Hematopoietic multipotent progenitor cell treated with erythropoietin and hydrocortisone succinate and interleukin-3 and kit ligand, for 6 days (in vitro differentiated cells): ENCODE measurements around the gene HGD.
"Not testable (repeated sequence)": the region's sequence is repeated elsewhere in the genome, so short reads cannot be mapped to it uniquely, and the experiment has no call there.

ENCODE experiments used
- DNase-seq: peaks from one replicate; pipeline ENCODE4 v3.0.0-alpha.2; 2015

The HGD gene

DNA sequence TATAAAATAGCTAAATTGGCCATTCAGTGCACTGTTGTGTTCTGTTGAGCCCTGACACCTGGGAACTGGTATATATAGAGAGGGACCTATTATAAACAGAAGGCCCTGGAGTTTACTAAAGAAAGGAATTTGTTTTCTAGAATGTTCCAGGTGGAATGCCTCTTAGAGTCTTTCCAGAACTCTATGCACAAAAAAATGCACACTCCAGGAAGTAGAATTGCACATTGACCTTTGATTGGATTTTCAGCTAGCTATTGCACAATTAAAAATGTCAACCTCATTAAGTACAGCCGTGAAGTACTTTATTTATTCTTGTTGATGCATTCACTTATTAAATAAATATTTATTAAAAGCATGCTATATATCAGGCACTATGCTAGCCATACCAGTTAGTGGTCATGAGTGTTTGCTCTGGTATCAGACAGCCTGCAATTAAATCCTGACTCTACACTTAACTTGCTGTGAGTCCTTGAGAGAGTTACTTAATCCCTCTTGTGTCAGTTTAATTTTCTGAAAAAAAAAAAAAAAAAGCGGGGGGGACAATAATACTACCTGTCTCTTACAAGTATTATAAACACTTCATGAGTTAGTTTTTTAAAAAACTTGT is 45.1 kb downstream of the HGD start:
- no peak for DNase-seq

DNA sequence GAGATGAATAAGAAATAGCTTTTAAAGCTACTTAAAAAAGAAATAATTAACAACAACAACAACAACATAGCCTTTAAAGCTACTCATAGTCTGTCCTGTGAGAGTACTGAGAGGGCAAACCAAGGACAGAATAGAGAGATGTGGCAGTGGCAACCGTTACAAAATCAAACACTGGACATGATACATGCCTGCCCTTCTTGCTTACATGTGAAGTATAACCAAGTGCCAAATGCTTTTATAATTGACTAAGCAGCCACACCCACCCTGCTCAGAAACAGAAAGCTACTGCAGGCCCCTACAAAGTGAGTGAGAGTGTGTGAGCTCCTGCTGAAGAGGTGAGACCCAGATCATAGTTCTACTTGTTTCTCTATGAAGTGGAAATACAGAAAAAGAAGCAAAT is 47.5 kb downstream of the HGD start:
- no peak for DNase-seq

DNA sequence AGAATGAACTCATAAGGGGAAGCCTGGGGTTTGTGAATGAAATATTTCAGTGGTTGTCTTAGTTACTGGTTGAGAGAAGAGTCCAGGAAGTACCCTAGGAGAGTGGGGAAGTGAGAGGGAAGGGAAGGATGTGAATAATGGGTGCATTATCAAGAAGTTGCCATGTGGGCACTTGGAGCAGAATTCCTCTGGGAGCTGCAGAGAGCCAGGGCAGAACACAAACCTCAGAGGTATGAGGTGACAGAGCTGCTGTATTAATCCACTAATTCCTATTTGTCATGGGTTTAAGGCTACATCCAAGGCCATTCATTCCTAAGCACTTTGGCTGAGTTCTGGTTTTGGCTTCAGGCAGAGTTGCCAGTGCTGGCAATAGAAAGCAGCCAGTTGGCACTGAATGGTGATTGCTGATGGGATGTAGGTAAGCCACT is 56.9 kb downstream of the HGD start:
- DNase-seq = no peak

DNA sequence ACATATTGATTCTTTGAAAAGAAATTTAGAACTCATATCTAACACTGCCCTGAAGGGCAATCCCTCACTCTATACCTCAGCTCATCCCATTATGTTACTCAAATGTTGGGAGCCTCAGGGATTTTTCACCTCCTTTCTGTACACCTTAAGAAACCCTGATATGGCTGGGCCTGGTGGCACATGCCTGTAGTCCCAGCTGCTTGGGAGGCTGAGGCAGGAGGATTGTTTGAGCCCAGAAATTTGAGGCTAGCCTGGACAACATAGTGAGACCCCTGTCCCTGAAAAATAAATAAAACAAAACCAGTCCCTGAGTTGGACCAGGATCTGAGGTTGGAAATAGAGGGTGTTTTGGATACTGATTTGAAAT is 58.3 kb downstream of the HGD start:
- DNase-seq = no peak

DNA sequence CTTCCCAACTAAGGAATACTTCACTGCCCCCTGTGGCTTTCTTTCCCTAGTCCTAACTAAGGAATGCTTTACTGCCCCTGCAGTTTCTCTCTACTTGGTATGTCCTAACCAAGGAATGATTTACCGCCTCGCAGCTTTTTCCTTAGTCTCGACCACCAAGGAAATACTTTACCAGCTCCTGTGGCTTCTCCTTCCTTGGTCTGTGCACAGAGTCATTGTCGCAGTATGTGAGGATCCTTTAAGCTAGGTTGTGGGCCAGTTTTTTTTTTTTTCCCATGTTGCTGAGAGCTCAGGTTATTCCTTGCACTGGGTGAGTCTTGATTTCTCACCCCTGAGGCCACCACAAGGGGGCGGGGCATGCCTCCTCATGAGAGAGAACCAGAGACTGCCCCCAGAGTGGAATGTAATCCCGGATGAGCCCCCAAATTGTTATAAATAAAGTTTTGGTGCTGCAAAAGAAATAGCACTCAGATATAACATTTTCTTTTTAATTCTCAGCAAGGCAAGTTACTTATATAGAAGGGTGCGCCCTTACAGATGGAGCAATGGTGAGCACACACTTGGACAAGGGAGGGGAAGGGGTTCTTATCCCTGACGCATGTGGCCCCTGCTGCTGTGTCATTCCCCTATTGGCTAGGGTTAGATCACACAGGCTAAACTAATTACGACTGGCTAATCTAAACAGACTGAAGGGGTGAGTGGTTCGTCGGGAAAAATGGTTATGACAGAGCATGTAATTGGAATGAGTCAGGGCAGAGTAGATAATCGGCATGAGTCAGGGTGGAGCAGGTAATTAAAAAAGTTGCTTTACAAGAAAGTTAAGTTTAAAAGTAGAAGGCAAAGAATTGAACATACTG is 58.9 kb downstream of the HGD start:
- DNase-seq = peak; percentile 58

DNA sequence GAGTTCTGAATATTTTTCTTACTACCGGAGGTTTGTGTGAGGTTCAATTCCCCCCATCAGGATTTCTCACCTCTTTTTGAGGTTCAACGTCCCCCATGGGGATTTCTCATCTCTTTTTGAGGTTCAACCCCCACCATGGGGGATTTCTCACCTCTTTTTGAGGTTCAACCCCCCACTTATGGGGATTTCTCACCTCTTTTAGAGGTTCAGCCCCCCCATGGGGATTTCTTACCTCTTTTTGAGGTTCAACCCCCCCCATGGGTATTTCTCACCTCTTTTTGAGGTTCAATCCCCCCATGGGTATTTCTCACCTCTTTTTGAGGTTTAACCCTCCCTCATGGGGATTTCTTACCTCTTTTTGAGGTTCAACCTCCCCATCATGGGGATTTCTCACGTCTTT is 59.6 kb downstream of the HGD start:
- no peak for DNase-seq

DNA sequence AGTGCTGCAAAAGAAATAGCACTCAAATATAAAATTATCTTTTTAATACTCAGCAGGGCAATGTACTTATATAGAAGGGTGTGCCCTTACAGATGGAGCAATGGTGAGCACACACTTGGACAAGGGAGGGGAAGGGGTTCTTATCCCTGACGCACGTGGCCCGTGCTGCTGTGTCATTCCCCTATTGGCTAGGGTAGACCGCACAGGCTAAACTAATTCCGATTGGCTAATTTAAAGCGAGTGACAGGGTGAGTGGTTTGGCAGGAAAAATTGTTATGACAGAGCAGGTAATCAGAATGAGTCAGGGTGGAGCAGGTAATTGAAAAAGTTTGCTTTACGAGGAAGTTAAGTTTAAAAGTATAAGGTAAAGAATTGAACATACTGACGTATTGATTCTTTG is 65.3 kb downstream of the HGD start:
- DNase-seq = not testable (repeated sequence)

DNA sequence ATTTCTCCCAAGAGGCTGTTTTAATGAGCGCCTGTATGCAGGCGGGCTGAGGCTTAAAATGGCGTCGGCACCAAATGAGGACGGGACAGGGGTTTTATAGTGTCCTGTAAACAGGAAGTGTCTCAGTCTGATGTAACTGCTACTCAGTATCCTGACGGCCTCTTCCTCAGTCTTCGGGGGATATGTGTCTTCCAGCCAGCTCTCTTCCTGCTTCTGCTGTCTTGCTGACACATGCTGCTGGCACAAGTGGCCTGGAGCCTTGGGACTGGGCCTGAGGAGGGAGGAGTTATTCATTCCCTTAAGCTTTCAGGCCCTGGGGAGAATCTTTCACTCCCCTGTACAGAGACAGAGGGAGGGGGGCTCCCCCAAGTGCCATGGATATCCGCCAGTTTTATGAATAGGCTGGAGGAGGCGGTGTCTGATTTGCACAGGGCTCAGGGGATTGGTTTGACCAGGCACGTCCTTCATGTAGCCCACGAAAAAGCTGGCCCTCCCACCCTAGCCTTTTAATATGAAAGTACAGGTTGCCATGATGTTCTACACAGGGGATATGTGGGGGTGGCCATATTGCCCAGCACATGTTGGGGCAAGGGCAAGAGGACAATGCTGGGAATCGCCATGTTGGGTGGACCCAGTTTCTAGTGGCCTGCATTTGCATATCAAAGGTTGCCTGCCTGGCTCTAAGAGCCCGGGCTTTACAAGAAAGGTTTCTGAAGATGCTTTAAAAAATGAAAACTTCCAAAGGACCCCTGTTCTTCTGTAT is 66.0 kb downstream of the HGD start:
- DNase-seq = no peak

DNA sequence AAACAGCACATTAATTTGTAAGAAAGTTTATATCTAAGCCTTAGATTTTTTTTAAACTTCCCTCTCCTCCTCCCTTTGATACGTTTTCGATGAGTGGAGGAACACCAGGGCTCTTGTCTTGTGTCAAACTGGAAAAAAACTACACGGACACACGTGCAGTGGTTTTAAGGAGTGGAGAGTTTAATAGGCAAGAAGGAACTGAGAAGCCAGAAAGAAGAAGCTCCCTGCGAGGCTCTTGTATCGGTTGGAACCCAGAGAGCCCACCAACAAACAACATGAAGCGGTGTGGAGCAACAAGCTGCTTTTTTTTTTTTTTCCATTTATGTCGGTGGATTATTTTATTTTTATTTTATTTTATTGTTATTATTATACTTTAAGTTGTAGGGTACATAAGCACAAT is 67.3 kb downstream of the HGD start:
- DNase-seq = no peak

DNA sequence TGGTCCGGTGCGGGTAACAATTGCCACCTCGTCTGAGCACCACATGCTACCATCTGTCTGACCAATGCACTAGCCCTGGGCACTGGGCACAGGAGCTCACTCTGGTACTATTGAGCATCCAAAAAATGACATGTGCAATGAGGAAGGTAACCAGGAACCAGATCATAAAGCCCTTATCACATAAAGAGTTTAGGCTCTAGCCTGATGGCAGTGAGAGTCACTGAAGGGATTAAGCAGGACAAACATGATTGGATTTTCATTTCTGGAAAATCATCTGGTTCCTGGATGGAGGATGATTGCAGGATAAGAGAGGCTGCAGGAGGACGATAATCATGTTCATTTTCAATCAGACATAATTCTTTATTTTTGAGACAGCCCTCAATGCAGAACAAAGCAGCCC is 73.5 kb downstream of the HGD start:
- no peak for DNase-seq

DNA sequence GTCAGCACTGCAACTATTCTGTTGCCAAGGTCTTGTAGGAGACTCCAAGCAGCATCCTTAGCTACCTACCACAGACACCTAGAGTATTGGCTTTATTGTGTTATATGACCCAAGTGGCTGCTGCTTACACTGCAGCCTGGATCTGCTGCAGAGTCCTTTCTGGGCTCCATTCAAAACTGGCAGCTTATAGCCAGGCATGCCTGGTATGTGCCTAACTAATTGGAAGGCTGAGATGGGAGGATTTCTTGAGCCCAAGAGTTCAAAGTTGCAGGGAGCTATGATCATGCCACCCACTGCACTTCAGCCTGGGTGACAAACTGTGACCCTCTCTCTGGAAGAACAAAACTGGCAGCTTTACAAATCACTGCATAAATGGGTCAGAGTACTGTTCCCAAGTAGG is 77.3 kb downstream of the HGD start:
- DNase-seq = no peak

DNA sequence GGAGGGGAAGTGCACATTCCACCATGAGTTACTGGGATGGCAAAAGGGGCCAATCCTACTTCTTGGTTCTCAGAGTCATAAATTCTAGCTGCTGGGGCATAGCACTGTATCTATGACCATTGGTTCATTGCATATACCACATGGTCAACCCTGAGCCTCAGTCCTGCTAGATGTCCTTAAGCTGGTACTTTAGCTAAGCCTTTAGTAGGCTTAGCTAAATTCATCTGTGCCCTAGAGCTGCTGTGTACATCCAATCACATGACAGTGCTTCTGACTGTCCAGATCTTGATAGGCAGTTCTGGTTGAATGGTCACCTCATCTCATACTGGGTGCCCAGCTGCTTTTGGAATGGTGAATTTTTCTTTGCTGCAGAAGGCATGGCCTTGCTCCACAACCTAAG is 77.7 kb downstream of the HGD start:
- no peak for DNase-seq

DNA sequence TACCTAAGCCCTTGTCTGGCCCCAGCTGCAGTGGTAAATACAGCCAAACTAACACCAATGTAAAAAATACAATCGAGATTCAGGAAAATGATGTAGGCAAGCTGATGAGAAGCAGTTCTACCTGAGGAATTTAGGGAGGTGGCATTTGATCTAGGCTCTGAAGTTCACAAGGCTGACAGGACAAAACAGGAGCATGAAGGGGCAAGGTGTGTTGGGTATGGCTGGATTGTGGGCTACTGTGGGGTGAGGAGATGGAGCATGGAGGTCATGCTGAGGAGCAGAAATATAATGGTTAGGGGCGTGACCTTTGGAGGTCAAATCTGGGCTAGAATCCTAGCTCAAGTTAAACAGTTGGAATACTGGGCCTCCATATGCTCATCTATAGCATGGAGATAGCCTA is 79.4 kb downstream of the HGD start:
- DNase-seq = no peak

DNA sequence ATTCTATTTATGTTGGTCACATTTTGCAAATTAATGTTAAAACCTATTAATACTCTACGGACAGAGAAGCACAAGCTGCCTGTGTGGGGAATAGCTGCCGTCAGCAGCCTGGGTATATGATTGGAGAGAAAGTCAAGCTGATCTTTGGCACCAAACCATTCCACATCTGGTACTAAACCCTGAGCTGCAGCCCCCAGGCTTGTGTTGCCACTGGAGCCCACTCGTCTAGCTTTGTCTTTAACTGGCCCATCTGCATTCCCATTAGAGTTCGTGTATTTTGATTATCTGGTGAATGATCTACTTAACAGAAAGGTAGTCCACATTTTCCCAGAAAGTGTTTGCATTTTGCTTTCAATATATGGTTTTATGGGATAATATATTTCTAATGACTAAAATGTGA is 80.5 kb downstream of the HGD start:
- no peak for DNase-seq

DNA sequence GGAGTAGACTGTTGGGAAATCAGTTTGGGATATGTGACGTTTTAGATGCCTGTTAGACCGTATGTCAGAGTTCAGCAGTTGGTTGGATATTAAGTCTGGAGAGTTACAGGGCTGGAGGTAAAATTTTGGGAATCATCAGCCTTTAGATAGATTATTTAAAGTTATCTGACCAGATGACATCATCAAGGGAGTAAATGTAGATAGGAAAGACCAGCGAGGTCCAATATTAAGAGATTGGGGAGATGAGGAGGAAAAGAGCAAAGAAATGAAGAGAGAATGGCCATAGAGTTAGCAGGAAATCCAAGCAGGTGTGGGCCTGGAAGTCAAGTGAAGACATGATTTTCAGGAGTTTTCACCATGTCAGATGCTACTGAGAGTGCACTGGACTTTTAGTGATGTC is 82.8 kb downstream of the HGD start:
- no peak for DNase-seq

DNA sequence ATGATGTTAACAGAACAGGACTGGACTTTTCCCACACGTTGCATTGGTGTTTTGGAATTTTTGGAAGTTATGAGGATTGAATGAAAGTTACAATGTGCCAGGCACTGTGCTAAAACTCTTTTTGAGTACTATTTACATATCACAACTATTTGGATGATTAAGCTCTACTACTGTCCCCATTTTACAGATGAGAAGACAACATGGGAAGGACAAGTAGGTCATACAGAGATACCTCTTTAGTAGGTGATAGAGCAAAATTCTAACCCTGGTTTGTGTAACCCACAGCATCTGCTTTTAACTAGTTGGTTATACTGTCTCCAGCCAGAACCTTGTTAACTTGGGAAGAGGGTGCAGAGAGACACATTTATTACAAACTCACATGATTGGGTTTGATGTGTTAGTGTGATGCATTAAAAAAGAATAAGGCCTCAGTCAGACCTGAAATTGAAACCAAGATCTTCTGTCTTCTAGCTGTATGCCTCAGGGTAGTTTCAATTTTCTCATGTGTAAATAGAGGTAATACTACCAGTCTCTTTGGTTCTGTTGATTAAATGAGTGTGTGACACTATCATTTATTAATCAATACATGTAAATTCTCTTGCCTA is 84.5 kb downstream of the HGD start:
- no peak for DNase-seq

DNA sequence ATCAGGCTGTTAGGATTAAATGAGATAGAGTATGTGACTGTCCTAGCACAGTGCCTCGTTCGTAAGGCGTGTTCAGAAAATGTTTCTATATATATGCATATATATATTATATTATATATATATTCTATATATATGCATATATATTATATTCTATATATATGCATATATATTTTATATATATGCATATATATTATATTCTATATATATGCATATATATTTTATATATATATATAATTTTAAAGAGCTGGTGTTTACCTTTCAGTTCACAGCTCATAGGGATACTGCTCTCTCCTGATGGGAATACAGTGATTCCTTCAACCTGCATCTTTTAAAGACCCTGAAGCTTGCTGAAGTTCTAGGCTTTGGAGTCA is 85.2 kb downstream of the HGD start:
- no peak for DNase-seq

DNA sequence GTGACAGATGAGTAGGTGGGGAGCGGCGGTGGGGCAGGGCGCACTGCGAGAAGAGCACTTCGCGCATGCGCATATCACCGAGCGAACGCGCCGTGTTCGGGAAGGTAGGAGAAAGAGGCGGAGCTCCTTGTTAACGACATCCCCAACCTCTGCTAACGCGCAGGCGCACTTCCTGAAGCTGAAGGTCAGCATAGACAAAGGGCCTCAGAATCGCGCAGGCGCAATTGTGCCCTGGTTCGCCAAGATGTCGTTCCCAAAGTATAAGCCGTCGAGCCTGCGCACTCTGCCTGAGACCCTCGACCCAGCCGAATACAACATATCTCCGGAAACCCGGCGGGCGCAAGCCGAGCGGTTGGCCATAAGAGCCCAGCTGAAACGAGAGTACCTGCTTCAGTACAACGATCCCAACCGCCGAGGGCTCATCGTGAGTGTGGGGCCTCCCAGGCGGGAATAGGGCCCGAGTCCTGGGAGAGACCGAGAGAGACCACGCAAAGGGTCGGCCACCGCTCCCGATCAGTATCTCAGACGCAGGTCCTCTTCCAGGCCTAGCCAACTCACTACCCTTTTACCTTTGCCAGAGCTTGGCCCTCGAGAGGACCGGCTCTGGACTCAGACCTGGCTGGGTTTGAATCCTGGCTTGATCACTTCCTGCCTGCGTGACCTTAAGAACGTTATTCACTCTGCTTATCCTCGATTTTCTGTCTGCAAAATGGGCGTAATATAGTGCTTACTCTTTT is 85.8 kb downstream of the HGD start, which contains the start of gene NDUFB4:
NDUFB4 (plus strand) TSS at position 221 of the 737 bp plus-strand sequence; CDS start at position 245, 24 bp downstream.
- peak; percentile 100 for DNase-seq

DNA sequence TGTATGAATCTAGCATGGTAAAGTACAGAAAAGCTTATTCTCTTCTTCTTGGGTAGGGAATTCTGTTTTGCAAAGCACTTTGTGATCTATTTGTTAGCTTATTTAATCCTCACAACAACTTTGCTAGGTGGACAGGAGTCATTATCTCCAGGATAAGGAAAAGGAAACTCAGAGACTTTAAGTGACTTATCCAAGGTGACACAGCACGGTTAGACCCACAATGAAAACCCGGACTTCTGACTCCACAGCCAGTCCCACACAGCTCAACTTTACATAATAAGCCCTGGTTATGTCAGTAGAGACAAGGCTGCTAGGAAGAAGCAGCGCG is 86.3 kb downstream of the HGD start:
- no peak for DNase-seq

DNA sequence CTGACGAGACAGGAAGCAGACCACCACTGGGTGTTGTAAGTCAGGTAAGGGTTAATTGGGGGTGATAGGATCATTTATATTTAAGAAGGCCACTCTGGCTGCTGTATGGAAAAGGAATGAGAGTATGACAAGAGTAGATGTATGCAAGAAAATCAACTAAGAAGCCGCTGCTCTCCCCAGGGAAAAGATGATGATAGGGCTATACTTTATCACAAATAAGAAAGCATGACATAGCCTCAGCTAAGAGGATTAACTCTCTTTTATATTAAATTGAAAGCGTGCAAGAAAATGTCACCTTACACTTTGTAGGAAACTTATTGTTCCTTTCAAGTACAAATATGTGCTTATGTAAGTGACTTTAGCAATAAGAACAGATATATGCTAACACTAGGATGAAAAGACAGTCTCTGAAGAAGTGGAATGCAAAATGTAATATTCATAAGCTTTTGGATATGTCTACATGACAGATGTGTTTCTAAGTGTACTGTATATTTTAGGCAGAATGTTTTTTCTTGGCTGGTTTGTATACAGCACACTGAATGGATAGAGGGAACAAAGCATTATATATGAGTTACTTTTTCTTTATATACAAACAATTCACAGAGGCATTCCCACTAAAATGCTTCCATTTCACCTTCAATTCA is 94.6 kb downstream of the HGD start:
- no peak for DNase-seq
